Neural crest cell (in vitro differentiated cells): ENCODE measurements around the gene SLC25A26. TPM values are rescaled to one million over a fixed set of nuclear protein-coding genes. Genes with fewer than 3 reads are reported as not detected.

ENCODE experiments used
- DNase-seq: peaks from one replicate; pipeline ENCODE4 v3.0.0; 2021; ENCODE audit warnings: low read depth, mixed read lengths, low spot score
- H3K27ac Mint-ChIP-seq: one replicate; pipeline ENCODE4 v1.8.0; 2021; ENCODE audit warnings: mild to moderate bottlenecking, mixed read lengths; ENCODE audit not compliant: unreplicated experiment
- H3K27me3 Mint-ChIP-seq: 2 replicates; pipeline ENCODE4 v1.8.0; 2021; ENCODE audit warnings: low read depth, mild to moderate bottlenecking, mixed read lengths
- H3K36me3 Mint-ChIP-seq: 2 replicates; pipeline ENCODE4 v1.8.0; 2021; ENCODE audit warnings: low read depth, mild to moderate bottlenecking, mixed read lengths
- H3K4me1 Mint-ChIP-seq: 2 replicates; pipeline ENCODE4 v1.8.0; 2021; ENCODE audit warnings: mixed read lengths
- H3K4me3 Mint-ChIP-seq: one replicate; pipeline ENCODE4 v1.8.0; 2021; ENCODE audit warnings: mild to moderate bottlenecking, mixed read lengths
- H3K9me3 Mint-ChIP-seq: 2 replicates; pipeline ENCODE4 v1.8.0; 2021; ENCODE audit warnings: mixed read lengths
- total RNA-seq: library from RNA; stranded (reverse); gene quantifications from 2 replicates; pipeline ENCODE4 v1.2.1, GENCODE V29; 2021
- TF ChIP-seq, protein P1 (sequence below): fragments of 200-600 bp; sonication (generic); conservative IDR thresholded peaks from 2 replicates; pipeline ENCODE4 v1.5.0; 2021; ENCODE audit warnings: antibody characterized with exemption, mild to moderate bottlenecking

The SLC25A26 gene
- total RNA-seq, 1 donor from 2014 or later: 10.1 TPM

DNA sequence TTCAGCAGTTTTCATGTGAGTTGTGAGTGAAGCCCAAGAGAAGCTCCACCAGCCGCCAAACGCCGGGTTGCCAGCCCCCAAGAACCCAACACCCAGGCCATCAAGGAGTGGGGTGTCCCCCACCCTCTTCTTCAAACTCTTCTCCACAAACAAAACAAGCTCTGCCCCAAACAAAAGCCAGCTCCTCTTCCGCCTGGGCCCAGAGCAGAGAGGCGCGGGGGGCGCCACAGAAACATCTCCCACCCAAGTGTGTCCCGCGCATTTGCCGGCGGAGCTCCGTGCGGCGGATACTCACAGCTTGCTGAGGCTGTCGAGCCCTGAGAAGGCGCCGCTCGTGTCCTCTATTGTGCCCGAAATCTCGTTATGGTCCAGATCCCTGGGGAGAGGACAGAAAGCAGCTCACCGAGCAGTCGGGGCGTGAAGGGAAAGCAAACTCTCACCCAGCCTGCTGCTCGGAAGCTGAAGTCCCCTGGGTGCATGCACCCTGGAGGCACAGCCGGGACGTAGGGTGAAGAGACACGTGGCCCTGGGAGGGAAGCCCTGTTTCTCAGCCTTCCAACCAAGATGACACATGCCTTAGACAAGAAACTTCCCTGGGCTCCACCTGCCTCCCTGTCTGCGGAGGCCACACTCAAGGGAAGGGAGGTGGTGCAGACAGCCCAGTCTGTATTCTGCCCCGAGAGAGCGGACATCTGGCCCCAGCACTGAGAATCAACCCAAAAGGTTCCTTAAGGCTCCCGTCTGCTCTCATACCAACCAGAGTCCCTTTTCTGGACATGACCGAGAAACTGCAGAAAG lies 184.3 kb downstream of the SLC25A26 start:
- DNase-seq: no peak
- TF ChIP-seq, protein P1, sequence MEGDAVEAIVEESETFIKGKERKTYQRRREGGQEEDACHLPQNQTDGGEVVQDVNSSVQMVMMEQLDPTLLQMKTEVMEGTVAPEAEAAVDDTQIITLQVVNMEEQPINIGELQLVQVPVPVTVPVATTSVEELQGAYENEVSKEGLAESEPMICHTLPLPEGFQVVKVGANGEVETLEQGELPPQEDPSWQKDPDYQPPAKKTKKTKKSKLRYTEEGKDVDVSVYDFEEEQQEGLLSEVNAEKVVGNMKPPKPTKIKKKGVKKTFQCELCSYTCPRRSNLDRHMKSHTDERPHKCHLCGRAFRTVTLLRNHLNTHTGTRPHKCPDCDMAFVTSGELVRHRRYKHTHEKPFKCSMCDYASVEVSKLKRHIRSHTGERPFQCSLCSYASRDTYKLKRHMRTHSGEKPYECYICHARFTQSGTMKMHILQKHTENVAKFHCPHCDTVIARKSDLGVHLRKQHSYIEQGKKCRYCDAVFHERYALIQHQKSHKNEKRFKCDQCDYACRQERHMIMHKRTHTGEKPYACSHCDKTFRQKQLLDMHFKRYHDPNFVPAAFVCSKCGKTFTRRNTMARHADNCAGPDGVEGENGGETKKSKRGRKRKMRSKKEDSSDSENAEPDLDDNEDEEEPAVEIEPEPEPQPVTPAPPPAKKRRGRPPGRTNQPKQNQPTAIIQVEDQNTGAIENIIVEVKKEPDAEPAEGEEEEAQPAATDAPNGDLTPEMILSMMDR: no peak
- no peak overlapping the region for H3K4me3 Mint-ChIP-seq
- H3K36me3 Mint-ChIP-seq: peaks cover 32% of the 10 kb centered on the region
- peaks cover 5% of the 10 kb centered on the region for H3K27me3 Mint-ChIP-seq
- H3K9me3 Mint-ChIP-seq: no peaks in the 10 kb centered on the region
- peak overlapping the region; percentile 86 for H3K27ac Mint-ChIP-seq
- peaks cover 90% of the 10 kb centered on the region for H3K4me1 Mint-ChIP-seq

DNA sequence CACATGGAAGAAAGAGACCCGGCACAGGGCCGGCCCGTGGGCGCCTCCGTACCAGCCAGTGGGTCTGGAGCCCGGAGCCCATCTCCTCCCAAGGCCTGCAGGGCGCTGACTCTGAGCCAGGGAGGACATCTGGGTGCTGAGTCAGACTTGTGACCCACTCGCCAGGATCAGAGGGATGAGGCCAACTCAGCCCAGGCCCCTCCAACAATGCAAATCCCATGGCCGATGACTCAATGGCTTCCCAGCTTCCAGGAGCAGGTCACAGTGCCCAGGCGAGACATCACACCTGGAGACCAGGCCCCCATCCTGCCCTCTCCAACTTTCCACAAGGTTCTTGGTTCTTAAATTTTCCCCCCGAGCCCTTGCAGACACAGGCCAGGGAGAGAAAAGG lies 184.9 kb downstream of the SLC25A26 start:
- Mint-ChIP-seq H3K4me3 (peak overlapping the region; percentile 51), H3K36me3 (peaks cover 36% of the 10 kb centered on the region), H3K9me3 (no peaks in the 10 kb centered on the region), H3K27me3 (peaks cover 5% of the 10 kb centered on the region), H3K27ac (no peak overlapping the region), H3K4me1 (peaks cover 89% of the 10 kb centered on the region)
- DNase-seq: no peak
- TF ChIP-seq, protein P1: no peak

DNA sequence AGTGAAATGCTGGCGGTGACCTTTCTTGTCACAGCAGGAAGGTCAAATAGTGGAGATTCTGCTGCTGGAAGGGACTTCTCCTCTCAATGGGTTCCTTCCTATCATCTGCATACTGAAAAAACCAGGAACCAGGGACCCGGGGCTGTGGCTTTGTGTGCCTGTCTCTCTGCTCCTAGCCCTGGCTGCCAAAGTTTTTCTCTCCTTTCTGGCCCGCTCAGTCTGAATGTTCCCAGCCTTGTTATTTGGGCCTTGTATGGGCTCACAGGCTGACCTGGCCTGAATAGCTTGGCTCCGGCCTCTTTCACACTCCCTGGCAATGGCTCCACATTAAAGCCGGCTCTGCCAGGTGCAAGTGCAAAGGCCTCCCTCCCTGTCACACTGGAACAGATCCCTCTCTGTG lies 185.4 kb downstream of the SLC25A26 start:
- DNase-seq: no peak
- Mint-ChIP-seq H3K36me3 (peaks cover 36% of the 10 kb centered on the region), H3K4me1 (peaks cover 89% of the 10 kb centered on the region), H3K27me3 (peaks cover 5% of the 10 kb centered on the region), H3K9me3 (no peaks in the 10 kb centered on the region), H3K4me3 (peak overlapping the region; percentile 51), H3K27ac (peak overlapping the region; percentile 91)
- TF ChIP-seq, protein P1: no peak

DNA sequence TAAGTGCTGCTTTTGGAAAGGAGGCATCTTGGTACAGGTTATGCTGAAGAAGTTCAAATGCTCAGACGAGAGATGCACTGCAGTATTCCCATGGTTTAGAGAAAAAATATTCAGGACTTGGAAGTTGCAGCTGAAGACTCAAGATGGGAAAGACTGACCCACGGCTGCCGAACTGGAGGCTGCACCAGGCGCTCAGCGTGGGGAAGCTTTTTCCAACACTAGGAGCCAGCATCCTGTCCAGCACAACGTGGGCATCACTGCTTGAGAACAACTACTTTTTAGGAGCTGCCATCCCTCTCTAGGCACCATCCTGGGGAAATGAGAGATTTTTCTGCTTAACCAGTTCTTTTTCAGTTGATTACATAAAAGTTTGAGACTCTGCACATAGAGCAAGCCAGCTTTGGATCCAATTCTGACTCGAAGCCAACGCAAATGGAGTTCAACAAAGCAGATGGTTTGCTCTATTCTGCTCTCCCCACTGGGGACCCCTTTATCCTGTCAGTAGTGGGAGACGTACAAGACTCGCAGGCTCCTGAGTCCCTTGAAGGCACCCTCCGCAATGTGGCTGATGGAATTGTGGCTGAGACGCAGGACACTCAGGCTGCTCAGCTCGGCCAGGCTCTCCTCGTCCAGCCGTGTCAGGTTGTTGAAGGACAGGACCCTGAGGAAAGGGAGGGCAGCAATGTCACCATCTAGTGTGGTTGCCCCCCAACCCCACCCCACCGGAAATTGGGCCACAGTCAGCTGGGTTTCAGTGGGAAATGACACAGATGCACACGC lies 186.2 kb downstream of the SLC25A26 start:
- Mint-ChIP-seq H3K4me1 (peaks cover 88% of the 10 kb centered on the region), H3K4me3 (peak overlapping the region; percentile 51), H3K36me3 (peaks cover 40% of the 10 kb centered on the region), H3K27ac (peak overlapping the region; percentile 91), H3K27me3 (peaks cover 1% of the 10 kb centered on the region), H3K9me3 (no peaks in the 10 kb centered on the region)
- TF ChIP-seq, protein P1: no peak
- no peak for DNase-seq

GRCh38 chr3:66407611-66408218 lies 186.9 kb downstream of the SLC25A26 start:
- Mint-ChIP-seq H3K4me3 (peak overlapping the region; percentile 62), H3K27ac (no peak overlapping the region), H3K9me3 (no peaks in the 10 kb centered on the region), H3K4me1 (peaks cover 86% of the 10 kb centered on the region), H3K36me3 (peaks cover 41% of the 10 kb centered on the region), H3K27me3 (no peaks in the 10 kb centered on the region)
- TF ChIP-seq, protein P1: peak; percentile 90
- peak; percentile 76 for DNase-seq
